Right ventricle myocardium superior (tissue), 1 donor: ENCODE measurements around the gene OCLN. TPM values are rescaled to one million over a fixed set of nuclear protein-coding genes. Genes with fewer than 3 reads are reported as not detected.
"Not testable (repeated sequence)": the region's sequence is repeated elsewhere in the genome, so short reads cannot be mapped to it uniquely, and the experiment has no call there.

Experiments used
- ATAC-seq: fragments of 200-7000 bp; cut with Tn5 transposase; one replicate; pipeline ENCODE4 v1.9.1; 2020; ENCODE audit warnings: mild to moderate bottlenecking; ENCODE audit not compliant: poor library complexity
- DNase-seq: peaks from one replicate; pipeline ENCODE4 v3.0.0-alpha.2; 2020
- intact Hi-C: fragments of 100-400 bp; cut with DNase I; formaldehyde crosslinking; loops from one replicate; pipeline ENCODE4 v1.11.2; 2022
- total RNA-seq: library from RNA; stranded (reverse); fragmentation: NEBNext Ultra II Directional; extraction: Animal tissue kit (Norgen Biotek cat#: 25700); gene quantifications from one replicate; pipeline ENCODE4 v1.2.1, GENCODE V29; 2021
- donor health status: DM: no; HTN: yes; CAD: no; lungs with severe emphysema.

Gene OCLN
- total RNA-seq, 1 donor from 2014 or later: 2.0 TPM

GRCh38 chr5:69519285-69519684 is 26.7 kb downstream of the OCLN start:
- intact Hi-C loops: no loop called here
- ATAC-seq (no peak), DNase-seq (no peak)

GRCh38 chr5:69522035-69522434 is 29.4 kb downstream of the OCLN start:
- DNase-seq (no peak), ATAC-seq (no peak)
- intact Hi-C loops: no loop called here

- DNase-seq (no peak), ATAC-seq (no peak)
- intact Hi-C loops: no loop called here
Measured at GRCh38 chr5:69525490-69525889, 32.9 kb downstream of the OCLN start.

- intact Hi-C loops: no loop called here
- ATAC-seq: no peak
- no peak for DNase-seq
Measured at GRCh38 chr5:69526660-69527059, 34.1 kb downstream of the OCLN start.

DNA sequence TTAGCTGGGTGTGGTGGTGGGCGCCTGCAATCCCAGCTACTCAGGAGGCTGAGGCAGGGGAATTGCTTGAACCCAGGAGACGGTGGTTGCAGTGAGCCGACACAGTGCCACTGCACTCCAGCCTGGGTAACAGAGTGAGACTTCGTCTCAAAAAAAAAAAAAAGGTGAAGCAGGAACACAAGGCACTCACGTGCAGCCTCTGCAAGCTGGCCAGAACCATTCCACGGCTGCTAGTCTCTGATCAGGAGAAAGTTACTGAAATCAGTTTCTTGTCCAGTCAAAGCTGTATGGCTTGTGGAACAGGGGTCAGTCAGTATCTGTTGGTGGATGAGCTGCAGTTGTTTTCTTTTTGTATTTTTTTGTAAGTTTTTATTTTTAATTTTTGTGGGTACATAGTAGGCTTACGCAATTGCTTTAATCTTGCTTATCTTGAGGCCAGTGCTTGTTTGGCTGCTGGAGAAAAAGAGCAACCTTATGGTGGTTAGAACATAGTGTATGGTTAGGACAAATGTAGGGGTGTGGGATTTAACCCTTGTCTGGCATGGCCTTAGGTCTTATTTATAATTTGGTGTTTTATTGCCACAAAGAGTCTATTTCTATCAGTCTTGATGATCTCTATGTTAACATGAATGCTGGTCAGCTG is 34.7 kb downstream of the OCLN start:
- intact Hi-C loops: no loop called here
- ATAC-seq: no peak
- DNase-seq: no peak

DNA sequence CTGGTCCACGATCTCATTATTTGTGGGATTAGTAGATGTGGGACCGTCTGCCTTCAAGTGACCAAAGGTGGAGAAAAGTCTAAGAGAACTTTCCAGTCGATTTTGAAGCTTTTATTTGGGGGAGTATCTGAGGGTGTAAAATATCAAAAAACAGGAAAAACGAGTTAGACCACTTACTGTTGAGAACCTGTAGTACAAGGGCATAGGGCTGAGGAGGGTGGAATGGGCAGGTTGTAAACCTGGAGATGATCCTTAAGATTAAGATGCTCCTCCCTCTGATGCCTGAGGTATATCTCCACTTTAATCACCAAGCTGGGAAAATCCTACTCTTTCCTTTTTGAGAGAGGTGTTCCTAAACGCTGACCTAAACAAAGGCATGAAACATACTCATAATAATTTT is 35.4 kb downstream of the OCLN start:
- no peak for DNase-seq
- no peak for ATAC-seq
- intact Hi-C loops: no loop called here

DNA sequence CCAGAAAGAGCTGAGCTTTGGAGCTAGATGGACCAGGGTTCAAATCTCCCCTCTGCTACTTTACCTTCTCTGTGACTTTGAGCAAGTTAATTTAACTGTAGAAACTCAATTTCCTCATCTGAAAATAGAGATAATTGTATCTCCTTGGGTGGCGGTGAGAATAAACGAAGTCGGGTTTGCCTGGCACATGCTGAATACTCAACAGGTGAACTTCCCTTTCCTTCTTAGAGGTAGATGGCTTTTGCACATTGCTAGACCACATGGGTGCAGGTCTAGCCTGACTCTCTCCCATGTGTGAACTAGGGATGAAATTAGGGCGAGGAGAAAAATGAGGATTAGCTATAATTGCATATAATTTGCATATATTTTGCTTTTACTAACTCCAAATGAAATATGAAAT is 36.0 kb downstream of the OCLN start:
- intact Hi-C loops: no loop called here
- ATAC-seq (no peak), DNase-seq (no peak)

DNA sequence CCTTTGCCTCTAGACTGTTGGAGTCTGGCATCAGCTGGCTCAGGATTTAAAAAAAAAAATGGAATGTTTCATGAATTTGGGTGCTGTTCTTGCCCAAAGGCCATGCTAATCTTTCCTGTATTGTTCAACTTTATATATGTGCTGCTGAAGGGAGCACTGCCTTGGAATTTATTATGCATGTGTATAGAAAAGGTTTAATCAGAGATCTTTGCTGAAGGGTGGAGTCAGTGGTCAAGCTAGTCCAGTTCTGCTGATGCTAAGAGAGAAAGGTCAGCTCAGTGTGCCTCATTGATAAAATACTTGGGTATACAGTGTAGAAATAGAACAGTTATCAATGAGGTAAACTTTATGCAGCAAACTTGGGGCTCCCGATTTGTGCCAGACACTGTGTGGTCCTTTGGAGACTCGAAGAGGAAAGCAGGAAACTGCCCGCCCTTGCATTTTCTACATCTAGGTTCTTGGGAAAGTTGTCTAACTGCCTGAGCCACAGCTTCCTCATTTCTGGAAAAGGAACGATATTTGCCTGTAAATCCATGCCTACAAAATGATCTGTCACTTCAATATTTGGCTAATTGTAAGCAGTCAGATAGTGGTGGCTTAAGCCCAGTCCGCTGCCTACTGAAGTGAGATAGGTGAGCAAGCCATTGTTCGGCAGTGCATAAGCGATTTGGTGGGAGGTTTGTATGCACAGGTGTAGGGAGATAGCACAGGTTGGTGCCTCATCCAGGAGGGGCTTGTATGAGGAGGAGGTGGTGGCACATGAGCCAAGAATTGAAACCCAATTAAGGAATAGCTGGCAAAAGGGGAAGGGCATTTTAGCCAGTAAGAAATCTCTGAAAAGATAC is 38.2 kb downstream of the OCLN start:
- intact Hi-C loops: no loop called here
- DNase-seq: no peak
- ATAC-seq: no peak

DNA sequence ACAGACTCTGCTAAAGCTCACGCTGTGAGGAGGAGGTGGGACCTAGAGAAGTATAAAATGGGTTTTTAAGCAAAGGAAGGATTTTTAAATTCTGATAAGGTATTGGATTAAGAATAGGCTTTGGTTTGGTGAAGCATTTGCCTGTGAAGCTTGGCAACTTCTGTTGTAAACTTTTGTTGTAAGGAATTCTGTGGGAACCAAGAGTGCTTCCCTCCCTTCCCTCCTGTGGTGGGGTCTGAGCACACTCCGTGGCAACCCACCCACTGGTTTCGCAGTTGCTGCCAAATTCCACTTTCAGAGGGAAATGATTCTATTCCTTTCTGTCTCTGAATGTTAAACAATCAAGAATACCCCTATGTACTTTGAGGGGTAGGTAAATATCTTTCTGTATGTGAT is 38.8 kb downstream of the OCLN start:
- no peak for DNase-seq
- intact Hi-C loops: no loop called here
- no peak for ATAC-seq

- intact Hi-C loops, DNase-seq, ATAC-seq: not testable (repeated sequence)
Measured at GRCh38 chr5:69537911-69538310, 45.3 kb downstream of the OCLN start.

GRCh38 chr5:69538735-69539134 is 46.1 kb downstream of the OCLN start:
- intact Hi-C loops, ATAC-seq, DNase-seq: not testable (repeated sequence)

GRCh38 chr5:69541347-69541746 is 48.8 kb downstream of the OCLN start:
- ATAC-seq, intact Hi-C loops: not testable (repeated sequence)

DNA sequence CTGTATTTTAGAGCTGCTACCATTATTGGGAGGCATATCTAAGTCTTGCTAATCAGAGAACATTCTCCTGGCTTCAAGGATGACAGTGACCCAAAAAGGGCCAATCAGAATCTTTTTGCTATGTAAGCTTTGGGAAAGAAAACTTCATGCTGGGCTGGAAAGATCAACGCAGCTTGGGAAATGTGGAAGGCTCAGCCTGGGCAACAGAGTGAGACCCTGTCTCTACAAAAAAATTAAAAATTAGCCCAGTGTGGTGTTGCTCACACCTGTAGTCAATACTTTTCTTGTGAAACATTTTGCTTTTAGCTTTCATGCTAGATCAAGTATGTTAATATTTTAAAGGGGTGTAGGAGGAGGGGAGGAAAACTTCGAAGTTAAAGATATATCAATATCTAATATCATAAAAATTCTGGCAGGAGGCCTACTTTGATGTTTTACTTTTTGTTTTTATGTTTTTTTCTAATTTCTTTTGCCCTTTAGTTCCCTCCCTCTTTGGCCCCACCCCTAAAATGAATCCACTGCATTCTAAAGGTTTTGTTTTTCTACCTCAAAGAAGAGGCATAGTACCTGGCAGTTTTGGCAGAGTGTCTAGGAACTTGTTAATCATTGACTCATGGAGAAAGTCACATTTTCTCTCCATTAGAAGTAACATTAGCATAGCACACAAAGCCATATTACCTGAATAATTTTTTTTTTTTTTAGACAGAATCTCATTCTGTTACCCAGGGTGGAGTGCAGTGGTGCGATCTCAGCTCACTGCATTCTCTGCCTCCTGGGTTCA is 50.4 kb downstream of the OCLN start:
- intact Hi-C loops, ATAC-seq, DNase-seq: not testable (repeated sequence)

More at GRCh38 chr5:69541347-69541746, 48.8 kb downstream of the OCLN start:
- not testable (repeated sequence) for DNase-seq

GRCh38 chr5:69544602-69545001 is 52.0 kb downstream of the OCLN start:
- ATAC-seq, intact Hi-C loops, DNase-seq: not testable (repeated sequence)

DNA sequence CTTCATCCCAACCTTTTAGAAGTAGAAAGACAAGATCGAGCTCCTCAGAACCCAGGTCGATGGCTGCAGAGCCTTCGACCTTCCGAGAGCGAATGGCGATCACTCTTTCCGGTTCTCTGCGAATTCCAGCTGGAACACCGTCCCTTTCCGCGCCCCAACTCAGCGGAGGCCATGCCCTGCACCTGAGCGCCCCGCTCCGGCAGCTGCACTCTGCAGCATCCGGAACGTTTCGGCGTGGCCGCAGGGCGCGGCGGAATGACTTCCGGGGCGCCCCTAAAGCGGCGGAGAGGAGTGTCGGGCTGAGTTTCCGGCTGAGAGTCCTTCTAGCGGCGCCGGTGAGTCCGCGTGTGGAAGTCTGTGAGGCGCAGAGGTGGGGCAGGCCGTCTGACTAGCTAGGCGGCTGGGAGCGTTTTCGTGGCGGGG is 67.3 kb downstream of the OCLN start, which contains the start of gene GTF2H2C:
GTF2H2C (plus strand) TSS at position 284 of the 423 bp plus-strand sequence. CDS start 4,942 bp downstream, outside the sequence.
- DNase-seq (peak; percentile 79), ATAC-seq (peak; percentile 100)
- intact Hi-C loops: not testable (repeated sequence)

- peak; percentile 32 for ATAC-seq
- intact Hi-C loops, DNase-seq: not testable (repeated sequence)
Measured at GRCh38 chr5:69560587-69561431, 68.2 kb downstream of the OCLN start.

- ATAC-seq, intact Hi-C loops, DNase-seq: not testable (repeated sequence)
Measured at GRCh38 chr5:69566172-69566571, 73.6 kb downstream of the OCLN start.

DNA sequence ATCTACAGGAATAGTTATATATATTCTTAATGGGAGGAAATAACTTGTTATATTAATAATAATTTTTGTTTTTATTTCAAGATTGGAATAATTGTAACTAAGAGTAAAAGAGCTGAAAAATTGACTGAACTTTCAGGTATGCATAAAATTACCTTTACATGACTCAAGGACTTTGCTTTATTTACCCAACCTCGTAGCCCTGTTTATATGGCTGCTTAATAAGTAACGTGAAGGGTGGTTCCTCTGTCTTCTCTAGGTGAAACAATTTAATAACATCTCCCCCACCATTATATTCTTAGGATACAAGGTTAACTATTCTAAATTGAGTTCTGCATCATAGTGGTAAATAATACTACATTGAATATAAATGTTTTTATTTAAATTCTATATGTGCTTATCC is 75.5 kb downstream of the OCLN start:
- ATAC-seq, intact Hi-C loops, DNase-seq: not testable (repeated sequence)
